ENCODE data around the gene EIF4G2.

- TF ChIP-seq CTCF (IDR thresholded peaks at IDR 0.05; ENCODE audit: poor library complexity) (no peak), EZH2 (IDR thresholded peaks at IDR 0.05; ENCODE audit: borderline replicate concordance) (no peak), EZH2phosphoT487 (IDR thresholded peaks at IDR 0.05; ENCODE audit: low read depth, severe bottlenecking, unreplicated experiment) (no peak)
Observed at GRCh38 chr11:10774811-10775210, 33.9 kb downstream of the EIF4G2 start.
